ENCODE results near the gene PPP1R13B. TPM values are rescaled to one million over a fixed set of nuclear protein-coding genes. Genes with fewer than 3 reads are reported as not detected.

The PPP1R13B gene
- total RNA-seq, 2 donors from 2014 or later = 15.6 to 17.5 TPM

DNA sequence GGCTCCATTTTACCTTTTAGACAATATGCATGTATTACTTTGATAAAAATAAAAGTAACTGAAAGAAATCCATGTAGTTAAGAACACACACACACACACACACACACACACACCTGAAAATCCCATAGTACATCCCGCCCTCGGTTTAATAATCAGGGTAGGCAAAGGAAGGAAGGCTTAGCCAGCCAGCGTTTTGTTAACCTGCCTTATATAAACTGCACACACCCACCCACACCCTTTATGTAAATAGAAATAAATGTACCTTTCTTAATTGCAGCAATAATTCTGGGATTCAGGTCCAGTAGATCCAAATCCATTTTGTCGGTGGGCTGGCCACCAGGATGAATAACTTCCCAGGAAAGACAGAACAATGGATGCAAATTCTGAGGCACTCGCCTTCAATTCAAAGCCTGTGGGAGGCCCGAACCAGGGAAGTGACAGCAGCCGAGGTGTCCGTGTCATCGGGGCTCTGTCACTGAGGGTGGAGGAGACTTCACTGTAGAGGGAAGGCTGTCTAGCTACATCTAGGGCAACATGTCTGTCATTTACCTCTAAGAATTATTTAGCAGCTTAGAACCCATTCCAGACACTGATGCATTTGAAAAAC lies 136.5 kb downstream of the PPP1R13B start:
- WGBS, 2 experiments (ENCODE audit: insufficient coverage in 1 of 2, insufficient read length in 1 of 2) = 77 to 80% methylated on average over 6 to 8 of the region's 9 CpGs
- no peak overlapping the region for H3K4me3 ChIP-seq (ENCODE audit: low read length)
- peaks cover 4% of the 10 kb centered on the region for H3K4me1 ChIP-seq (ENCODE audit: control insufficient read depth, insufficient read depth, low read length)
- Mint-ChIP-seq H3K36me3 (ENCODE audit: low read depth) (peaks cover 23% of the 10 kb centered on the region), H3K4me3 (no peak overlapping the region), H3K4me1 (peaks cover 15% of the 10 kb centered on the region), H3K9me3 (no peaks in the 10 kb centered on the region), H3K27ac (peak overlapping the region; percentile 59), H3K27me3 (ENCODE audit: insufficient read depth) (no peaks in the 10 kb centered on the region)
- no peak for DNase-seq
- H3K9ac ChIP-seq (ENCODE audit: extremely low read depth, low read length, poor library complexity, severe bottlenecking) = no peak overlapping the region
- H3K27ac ChIP-seq (ENCODE audit: low read depth, low read length) = no peak overlapping the region
- H3K27me3 ChIP-seq (ENCODE audit: control insufficient read depth, insufficient read depth, low read length, poor library complexity, severe bottlenecking) = no peaks in the 10 kb centered on the region
- TF ChIP-seq, protein P1, sequence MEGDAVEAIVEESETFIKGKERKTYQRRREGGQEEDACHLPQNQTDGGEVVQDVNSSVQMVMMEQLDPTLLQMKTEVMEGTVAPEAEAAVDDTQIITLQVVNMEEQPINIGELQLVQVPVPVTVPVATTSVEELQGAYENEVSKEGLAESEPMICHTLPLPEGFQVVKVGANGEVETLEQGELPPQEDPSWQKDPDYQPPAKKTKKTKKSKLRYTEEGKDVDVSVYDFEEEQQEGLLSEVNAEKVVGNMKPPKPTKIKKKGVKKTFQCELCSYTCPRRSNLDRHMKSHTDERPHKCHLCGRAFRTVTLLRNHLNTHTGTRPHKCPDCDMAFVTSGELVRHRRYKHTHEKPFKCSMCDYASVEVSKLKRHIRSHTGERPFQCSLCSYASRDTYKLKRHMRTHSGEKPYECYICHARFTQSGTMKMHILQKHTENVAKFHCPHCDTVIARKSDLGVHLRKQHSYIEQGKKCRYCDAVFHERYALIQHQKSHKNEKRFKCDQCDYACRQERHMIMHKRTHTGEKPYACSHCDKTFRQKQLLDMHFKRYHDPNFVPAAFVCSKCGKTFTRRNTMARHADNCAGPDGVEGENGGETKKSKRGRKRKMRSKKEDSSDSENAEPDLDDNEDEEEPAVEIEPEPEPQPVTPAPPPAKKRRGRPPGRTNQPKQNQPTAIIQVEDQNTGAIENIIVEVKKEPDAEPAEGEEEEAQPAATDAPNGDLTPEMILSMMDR (conservative IDR thresholded peaks at IDR 0.05) = no peak
- peaks cover 37% of the 10 kb centered on the region for H3K36me3 ChIP-seq (ENCODE audit: control insufficient read depth, insufficient read depth, low read length)
- no peaks in the 10 kb centered on the region for H3K9me3 ChIP-seq (ENCODE audit: control insufficient read depth, low read length)

DNA sequence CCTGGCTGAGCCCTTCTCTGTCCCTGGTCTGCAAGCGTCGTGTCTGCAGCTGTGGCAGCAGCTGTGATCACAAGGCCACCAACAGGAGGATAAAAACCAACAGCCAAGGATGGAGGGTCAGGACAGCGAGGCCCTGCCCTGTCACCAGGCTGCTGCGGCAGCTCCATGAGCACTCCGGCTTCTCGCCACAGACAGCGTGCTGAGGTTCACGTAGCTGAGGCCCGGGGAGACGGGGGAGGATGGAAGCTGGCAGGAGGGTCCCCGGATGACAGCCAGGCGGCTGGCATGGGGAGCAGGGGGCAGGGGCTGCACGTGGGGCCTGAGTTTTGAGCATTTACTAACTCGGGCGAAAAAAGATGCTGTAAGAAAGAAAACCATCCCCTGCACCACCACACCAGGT lies 137.6 kb downstream of the PPP1R13B start:
- no peak overlapping the region for H3K9ac ChIP-seq (ENCODE audit: extremely low read depth, low read length, poor library complexity, severe bottlenecking)
- no peak overlapping the region for H3K4me3 Mint-ChIP-seq
- 91 to 96% methylated on average over 7 to 15 of the region's 15 CpGs for WGBS, 2 experiments (ENCODE audit: insufficient coverage in 1 of 2, insufficient read length in 1 of 2)
- H3K27ac Mint-ChIP-seq = peak overlapping the region; percentile 30
- H3K27ac ChIP-seq (ENCODE audit: low read depth, low read length) = no peak overlapping the region
- TF ChIP-seq, protein P1 (conservative IDR thresholded peaks at IDR 0.05) = no peak
- H3K36me3 ChIP-seq (ENCODE audit: control insufficient read depth, insufficient read depth, low read length) = peaks cover 47% of the 10 kb centered on the region
- DNase-seq = no peak
- no peaks in the 10 kb centered on the region for H3K9me3 ChIP-seq (ENCODE audit: control insufficient read depth, low read length)
- no peaks in the 10 kb centered on the region for H3K27me3 ChIP-seq (ENCODE audit: control insufficient read depth, insufficient read depth, low read length, poor library complexity, severe bottlenecking)
- H3K9me3 Mint-ChIP-seq = no peaks in the 10 kb centered on the region
- H3K4me3 ChIP-seq (ENCODE audit: low read length) = no peak overlapping the region
- H3K4me1 ChIP-seq (ENCODE audit: control insufficient read depth, insufficient read depth, low read length) = peaks cover 4% of the 10 kb centered on the region
- H3K27me3 Mint-ChIP-seq (ENCODE audit: insufficient read depth) = no peaks in the 10 kb centered on the region
- peaks cover 29% of the 10 kb centered on the region for H3K36me3 Mint-ChIP-seq (ENCODE audit: low read depth)
- H3K4me1 Mint-ChIP-seq = peaks cover 15% of the 10 kb centered on the region

DNA sequence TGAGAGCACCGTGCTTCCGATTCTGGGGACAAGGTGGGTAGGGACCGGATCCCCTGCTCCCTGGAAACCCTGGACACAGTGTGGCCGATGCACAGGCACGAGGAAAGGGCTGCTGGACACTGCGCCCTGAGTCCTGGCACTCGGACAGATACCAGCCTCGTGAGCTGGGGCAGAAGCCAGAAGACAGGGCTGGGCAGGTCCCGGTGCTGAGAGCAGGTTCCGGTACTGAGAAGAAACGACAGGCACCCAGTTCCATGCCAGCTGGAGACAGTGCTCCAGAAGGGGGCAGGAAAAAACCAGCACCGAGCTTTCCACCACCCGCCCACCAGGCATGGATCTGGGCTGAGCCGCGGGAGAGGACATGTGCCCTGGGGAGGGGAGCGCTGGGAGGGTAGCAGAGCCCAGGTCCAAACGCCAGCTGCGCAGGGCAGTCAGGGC lies 138.6 kb downstream of the PPP1R13B start:
- Mint-ChIP-seq H3K9me3 (no peaks in the 10 kb centered on the region), H3K27me3 (ENCODE audit: insufficient read depth) (no peaks in the 10 kb centered on the region), H3K4me3 (no peak overlapping the region), H3K36me3 (ENCODE audit: low read depth) (peaks cover 36% of the 10 kb centered on the region), H3K4me1 (peaks cover 11% of the 10 kb centered on the region), H3K27ac (no peak overlapping the region)
- no peak overlapping the region for H3K4me3 ChIP-seq (ENCODE audit: low read length)
- H3K9me3 ChIP-seq (ENCODE audit: control insufficient read depth, low read length) = no peaks in the 10 kb centered on the region
- no peaks in the 10 kb centered on the region for H3K27me3 ChIP-seq (ENCODE audit: control insufficient read depth, insufficient read depth, low read length, poor library complexity, severe bottlenecking)
- peaks cover 53% of the 10 kb centered on the region for H3K36me3 ChIP-seq (ENCODE audit: control insufficient read depth, insufficient read depth, low read length)
- no peak for DNase-seq
- H3K27ac ChIP-seq (ENCODE audit: low read depth, low read length) = no peak overlapping the region
- 93 to 95% methylated on average over 16 to 18 of the region's 18 CpGs for WGBS, 2 experiments (ENCODE audit: insufficient coverage in 1 of 2, insufficient read length in 1 of 2)
- H3K9ac ChIP-seq (ENCODE audit: extremely low read depth, low read length, poor library complexity, severe bottlenecking) = no peak overlapping the region
- TF ChIP-seq, protein P1 (conservative IDR thresholded peaks at IDR 0.05) = no peak
- H3K4me1 ChIP-seq (ENCODE audit: control insufficient read depth, insufficient read depth, low read length) = peaks cover 4% of the 10 kb centered on the region
